ENCODE data around the gene FLNA.

DNA sequence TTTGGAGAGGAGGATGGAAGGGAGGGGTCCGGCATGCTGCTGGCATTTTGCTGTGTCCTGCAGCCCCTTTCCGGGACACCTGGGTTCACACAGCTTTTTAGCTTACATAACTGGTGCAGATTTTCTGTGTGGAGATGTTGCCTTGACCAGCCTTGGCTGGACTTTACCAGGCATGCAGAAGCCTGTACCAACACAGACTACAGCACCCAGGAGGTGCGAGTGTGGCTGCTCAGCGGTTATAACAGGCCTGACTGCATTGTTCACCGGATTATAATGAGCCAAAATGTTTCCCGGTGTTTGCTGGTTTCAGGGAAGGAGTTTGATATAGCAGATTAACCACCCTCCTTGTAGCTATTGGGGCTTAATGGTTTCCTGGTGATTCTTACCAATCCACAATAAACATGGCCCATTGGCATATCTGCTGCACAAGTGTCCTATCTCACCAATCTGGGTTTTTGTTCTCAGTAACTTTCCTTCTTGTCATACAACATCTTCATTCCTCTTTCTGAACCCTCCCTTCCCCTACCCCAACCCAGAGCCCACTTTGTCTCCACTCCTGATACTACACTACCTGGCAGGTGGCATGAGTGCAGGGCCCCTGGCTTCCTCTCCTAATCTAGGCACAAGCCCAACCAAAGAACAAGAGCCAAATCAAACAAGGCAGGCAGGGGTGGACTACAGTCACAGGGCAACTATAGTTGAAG, 27.6 kb upstream of the FLNA start:
- TF ChIP-seq, protein P1, sequence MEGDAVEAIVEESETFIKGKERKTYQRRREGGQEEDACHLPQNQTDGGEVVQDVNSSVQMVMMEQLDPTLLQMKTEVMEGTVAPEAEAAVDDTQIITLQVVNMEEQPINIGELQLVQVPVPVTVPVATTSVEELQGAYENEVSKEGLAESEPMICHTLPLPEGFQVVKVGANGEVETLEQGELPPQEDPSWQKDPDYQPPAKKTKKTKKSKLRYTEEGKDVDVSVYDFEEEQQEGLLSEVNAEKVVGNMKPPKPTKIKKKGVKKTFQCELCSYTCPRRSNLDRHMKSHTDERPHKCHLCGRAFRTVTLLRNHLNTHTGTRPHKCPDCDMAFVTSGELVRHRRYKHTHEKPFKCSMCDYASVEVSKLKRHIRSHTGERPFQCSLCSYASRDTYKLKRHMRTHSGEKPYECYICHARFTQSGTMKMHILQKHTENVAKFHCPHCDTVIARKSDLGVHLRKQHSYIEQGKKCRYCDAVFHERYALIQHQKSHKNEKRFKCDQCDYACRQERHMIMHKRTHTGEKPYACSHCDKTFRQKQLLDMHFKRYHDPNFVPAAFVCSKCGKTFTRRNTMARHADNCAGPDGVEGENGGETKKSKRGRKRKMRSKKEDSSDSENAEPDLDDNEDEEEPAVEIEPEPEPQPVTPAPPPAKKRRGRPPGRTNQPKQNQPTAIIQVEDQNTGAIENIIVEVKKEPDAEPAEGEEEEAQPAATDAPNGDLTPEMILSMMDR (IDR thresholded peaks at IDR 0.05; ENCODE audit: poor library complexity) = no peak
- TF ChIP-seq EZH2 (IDR thresholded peaks at IDR 0.05; ENCODE audit: borderline replicate concordance) (no peak), EZH2phosphoT487 (IDR thresholded peaks at IDR 0.05; ENCODE audit: low read depth, severe bottlenecking, unreplicated experiment) (no peak)

Measured in hepatocyte (in vitro differentiated cells).